IMR-90 (cell line): ENCODE results near the gene NPDC1.

Source experiments
- FOS ChIP-seq: fragments of 150-350 bp; IDR thresholded peaks from 2 replicates; pipeline ENCODE4 v1.6.1; 2016; ENCODE audit warnings: low read depth, low read length
- MAFK ChIP-seq: IDR thresholded peaks from 2 replicates; pipeline ENCODE4 v1.6.1; 2012; ENCODE audit warnings: low read depth, low read length, improper control_type of control experiment
- POLR2A ChIP-seq: IDR thresholded peaks from 2 replicates; pipeline ENCODE4 v1.6.1; 2012; ENCODE audit warnings: mild to moderate bottlenecking, low read depth, low read length
- RAD21 ChIP-seq: IDR thresholded peaks from 2 replicates; pipeline ENCODE4 v1.6.1; 2012; ENCODE audit warnings: low read length, improper control_type of control experiment
- RCOR1 ChIP-seq: IDR thresholded peaks from 2 replicates; pipeline ENCODE4 v1.6.1; 2012; ENCODE audit warnings: mild to moderate bottlenecking, low read length, improper control_type of control experiment; ENCODE audit not compliant: insufficient replicate concordance
- RFX5 ChIP-seq: IDR thresholded peaks from 2 replicates; pipeline ENCODE4 v1.8.0; 2012; ENCODE audit warnings: low read depth, mild to moderate bottlenecking, low read length, moderate library complexity
- TF ChIP-seq, protein P1 (sequence below): conservative IDR thresholded peaks from 2 replicates; pipeline ENCODE4 v1.5.1; 2012; ENCODE audit warnings: mild to moderate bottlenecking, low read depth, low read length, improper control_type of control experiment

DNA sequence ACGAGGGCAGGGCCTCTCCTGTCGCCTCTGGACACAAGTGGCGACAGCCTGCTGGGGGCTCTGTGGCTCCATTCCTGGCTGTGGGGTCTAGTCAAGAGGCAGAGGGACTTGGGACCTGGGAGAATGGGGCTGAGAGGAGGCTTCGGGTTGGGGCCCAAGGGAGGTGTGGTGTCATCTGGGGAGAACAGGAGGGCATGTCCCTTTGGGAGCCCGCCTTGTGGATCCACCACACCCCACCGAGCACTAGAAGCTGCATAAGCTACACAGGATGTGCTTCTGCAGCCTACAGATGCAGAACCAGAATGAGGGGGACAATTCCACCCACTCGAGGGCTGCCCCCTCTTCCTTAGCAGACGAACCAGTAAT lies 36.9 kb upstream of the NPDC1 start:
- TF ChIP-seq, protein P1, sequence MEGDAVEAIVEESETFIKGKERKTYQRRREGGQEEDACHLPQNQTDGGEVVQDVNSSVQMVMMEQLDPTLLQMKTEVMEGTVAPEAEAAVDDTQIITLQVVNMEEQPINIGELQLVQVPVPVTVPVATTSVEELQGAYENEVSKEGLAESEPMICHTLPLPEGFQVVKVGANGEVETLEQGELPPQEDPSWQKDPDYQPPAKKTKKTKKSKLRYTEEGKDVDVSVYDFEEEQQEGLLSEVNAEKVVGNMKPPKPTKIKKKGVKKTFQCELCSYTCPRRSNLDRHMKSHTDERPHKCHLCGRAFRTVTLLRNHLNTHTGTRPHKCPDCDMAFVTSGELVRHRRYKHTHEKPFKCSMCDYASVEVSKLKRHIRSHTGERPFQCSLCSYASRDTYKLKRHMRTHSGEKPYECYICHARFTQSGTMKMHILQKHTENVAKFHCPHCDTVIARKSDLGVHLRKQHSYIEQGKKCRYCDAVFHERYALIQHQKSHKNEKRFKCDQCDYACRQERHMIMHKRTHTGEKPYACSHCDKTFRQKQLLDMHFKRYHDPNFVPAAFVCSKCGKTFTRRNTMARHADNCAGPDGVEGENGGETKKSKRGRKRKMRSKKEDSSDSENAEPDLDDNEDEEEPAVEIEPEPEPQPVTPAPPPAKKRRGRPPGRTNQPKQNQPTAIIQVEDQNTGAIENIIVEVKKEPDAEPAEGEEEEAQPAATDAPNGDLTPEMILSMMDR = no peak
- TF ChIP-seq RFX5 (no peak), RCOR1 (no peak), POLR2A (no peak), FOS (no peak), MAFK (no peak), RAD21 (no peak)
